OCI-LY7 (cell line): ENCODE data around the gene SFXN5. TPM values are rescaled to one million over a fixed set of nuclear protein-coding genes. Genes with fewer than 3 reads are reported as not detected.
A peak's percentile ranks its signal among the peaks of the same experiment; 100 is the strongest.

Experiments
- BruUV-seq: library from RNA; stranded (reverse); fragments of 400-500 nt; replicated peaks from 2 replicates; lab custom pipeline; 2021; lab: Mats Ljungman, UMichigan
- CTCF ChIA-PET: fragments of 300-600 bp; sonication (Branson Sonifier 250); formaldehyde crosslinking; loops from one replicate; lab custom pipeline; 2022; ENCODE audit warnings: antibody characterized with exemption; ENCODE audit not compliant: unreplicated experiment; lab: Charles Lee
- POLR2A ChIA-PET: fragments of 300-600 bp; sonication (Branson Sonifier 250); formaldehyde crosslinking; loops from one replicate; lab custom pipeline; 2022; ENCODE audit warnings: antibody characterized with exemption; lab: Charles Lee
- DNase-seq: peaks from one replicate; pipeline ENCODE4 v3.0.0-alpha.2; 2015; ENCODE audit warnings: low spot score
- H2AFZ ChIP-seq: fragments of 200-600 bp; sonication (generic), shearing (Covaris generic); 2 replicates; pipeline ENCODE4 v1.6.1; 2014; ENCODE audit warnings: mild to moderate bottlenecking, antibody characterized with exemption, low read length, moderate library complexity
- H3K27ac ChIP-seq: fragments of 200-600 bp; sonication (generic); 2 replicates; pipeline ENCODE4 v1.5.1; 2014; ENCODE audit warnings: mixed run types, low read depth, mild to moderate bottlenecking, moderate library complexity, low read length, inconsistent platforms; ENCODE audit not compliant: poor library complexity, severe bottlenecking
- H3K36me3 ChIP-seq: fragments of 200-600 bp; sonication (generic); 2 replicates; pipeline ENCODE4 v1.6.1; 2014; ENCODE audit warnings: mild to moderate bottlenecking, antibody characterized with exemption, low read length, moderate library complexity, mixed read lengths; ENCODE audit not compliant: insufficient read depth
- H3K4me1 ChIP-seq: fragments of 200-600 bp; sonication (generic); 2 replicates; pipeline ENCODE4 v1.5.1; 2014; ENCODE audit warnings: mild to moderate bottlenecking, low read length; ENCODE audit not compliant: insufficient read depth, poor library complexity, severe bottlenecking
- H3K4me2 ChIP-seq: fragments of 200-600 bp; sonication (generic); 2 replicates; pipeline ENCODE4 v1.6.1; 2014; ENCODE audit warnings: mild to moderate bottlenecking, low read length
- H3K4me3 ChIP-seq: fragments of 200-600 bp; sonication (generic); 2 replicates; pipeline ENCODE4 v1.5.1; 2014; ENCODE audit warnings: mild to moderate bottlenecking, low read depth, low read length; ENCODE audit not compliant: poor library complexity, severe bottlenecking
- H3K79me2 ChIP-seq: fragments of 200-600 bp; sonication (generic); 2 replicates; pipeline ENCODE4 v1.6.1; 2016; ENCODE audit warnings: low read depth, mild to moderate bottlenecking, low read length, moderate library complexity, mixed read lengths; ENCODE audit not compliant: insufficient read depth
- H3K9me2 ChIP-seq: fragments of 200-600 bp; sonication (generic); 2 replicates; pipeline ENCODE4 v1.6.1; 2016; ENCODE audit warnings: mild to moderate bottlenecking, low read length, mixed read lengths; ENCODE audit not compliant: insufficient read depth
- H3K9me3 ChIP-seq: fragments of 200-600 bp; sonication (generic); 2 replicates; pipeline ENCODE4 v1.6.1; 2014; ENCODE audit warnings: mild to moderate bottlenecking, mixed run types, low read length, mixed read lengths
- H4K20me1 ChIP-seq: fragments of 200-600 bp; sonication (generic); 2 replicates; pipeline ENCODE4 v1.6.1; 2014; ENCODE audit warnings: mild to moderate bottlenecking, antibody characterized with exemption, low read length, moderate library complexity, mixed read lengths; ENCODE audit not compliant: insufficient read depth
- EZH2phosphoT487 ChIP-seq: fragments of 200-600 bp; sonication (generic); IDR thresholded peaks from 2 replicates; pipeline ENCODE4 v1.6.1; 2018; ENCODE audit warnings: low read depth, borderline replicate concordance, mild to moderate bottlenecking, mixed run types, antibody characterized with exemption, low read length, moderate library complexity, mixed read lengths
- intact Hi-C: fragments of 100-400 bp; cut with micrococcal nuclease; formaldehyde crosslinking; loops from one replicate; pipeline ENCODE4 v1.10.0; 2022; ENCODE audit not compliant: unreplicated experiment
- total RNA-seq, 2 experiments: library from RNA; depleted of rRNA in 1 of 2; stranded (reverse); fragments of >200 nt in 1 of 2; shearing (Covaris generic) in 1 of 2; gene quantifications; 2 replicates each; pipeline ENCODE4 v1.2.3, GENCODE V29; 2014 to 2022
- TF ChIP-seq, protein P1 (sequence below): fragments of 200-600 bp; sonication (generic); conservative IDR thresholded peaks from 2 replicates; pipeline ENCODE4 v1.5.1; 2014; ENCODE audit warnings: mild to moderate bottlenecking, antibody characterized with exemption, low read length, moderate library complexity, mixed read lengths

SFXN5 gene
- total RNA-seq, 2 experiments from 2014 or later = 4.5 to 10.5 TPM

DNA sequence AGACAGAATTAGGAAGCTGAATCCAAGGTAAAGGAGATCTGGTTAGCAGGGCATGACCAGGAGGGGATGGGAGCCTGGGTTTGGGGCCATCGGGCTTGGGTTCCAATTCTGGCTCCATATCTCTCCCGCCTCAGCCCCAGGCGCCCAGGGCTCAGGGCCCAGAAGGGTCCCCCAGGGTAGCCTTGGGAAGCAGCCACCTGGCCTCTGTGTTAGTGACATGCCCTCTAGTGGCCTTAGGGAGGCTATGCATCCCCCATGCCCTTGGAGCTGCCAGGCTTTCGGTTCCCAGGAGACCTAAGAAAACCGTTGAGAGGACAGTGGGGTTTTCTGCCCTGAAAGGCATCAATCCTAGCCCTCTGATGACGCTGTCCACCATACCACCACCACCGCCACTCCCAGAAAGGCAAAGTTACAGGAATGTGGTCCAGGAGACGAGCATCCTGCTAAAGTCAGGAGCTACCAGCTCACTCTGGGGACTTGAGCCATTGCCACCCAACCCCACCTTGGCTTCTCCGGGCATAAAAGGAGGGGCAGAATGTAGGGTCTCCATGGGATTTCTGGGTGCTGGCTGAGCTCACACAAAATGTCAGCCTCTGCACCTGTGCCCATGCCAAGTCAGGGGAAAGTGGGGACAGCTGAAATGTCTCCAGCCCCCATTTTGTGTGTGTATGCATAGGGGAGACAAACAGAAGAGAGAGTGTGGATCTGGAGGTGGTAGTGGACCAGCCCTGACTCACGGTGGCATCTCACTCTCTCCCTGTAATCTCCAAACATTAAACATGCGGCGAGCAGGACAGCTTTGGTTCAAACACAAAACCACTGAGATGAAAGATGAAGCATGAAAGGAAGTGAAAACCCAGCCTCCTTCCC lies 97.7 kb downstream of the SFXN5 start:
- Histone ChIP-seq H3K36me3 (no peaks in the 10 kb centered on the region), H3K4me2 (no peak overlapping the region), H3K9me2 (no peaks in the 10 kb centered on the region), H3K9me3 (no peaks in the 10 kb centered on the region), H3K79me2 (no peaks in the 10 kb centered on the region), H3K4me1 (no peaks in the 10 kb centered on the region), H3K27ac (no peak overlapping the region), H3K4me3 (no peak overlapping the region), H2AFZ (no peak overlapping the region), H4K20me1 (no peaks in the 10 kb centered on the region)
- peak; percentile 75 for DNase-seq
- ChIA-PET POLR2A (interaction anchor here (0.7 kb wide), 1 partner anchor 82 kb away, joined by 5 read pairs; no protein-coding TSS in a partner anchor), CTCF (interaction anchor here (0.5 to 0.8 kb wide), 2 partner anchors 13 to 42 kb away, joined by 3 read pairs; no protein-coding TSS in a partner anchor)
- TF ChIP-seq, protein P1, sequence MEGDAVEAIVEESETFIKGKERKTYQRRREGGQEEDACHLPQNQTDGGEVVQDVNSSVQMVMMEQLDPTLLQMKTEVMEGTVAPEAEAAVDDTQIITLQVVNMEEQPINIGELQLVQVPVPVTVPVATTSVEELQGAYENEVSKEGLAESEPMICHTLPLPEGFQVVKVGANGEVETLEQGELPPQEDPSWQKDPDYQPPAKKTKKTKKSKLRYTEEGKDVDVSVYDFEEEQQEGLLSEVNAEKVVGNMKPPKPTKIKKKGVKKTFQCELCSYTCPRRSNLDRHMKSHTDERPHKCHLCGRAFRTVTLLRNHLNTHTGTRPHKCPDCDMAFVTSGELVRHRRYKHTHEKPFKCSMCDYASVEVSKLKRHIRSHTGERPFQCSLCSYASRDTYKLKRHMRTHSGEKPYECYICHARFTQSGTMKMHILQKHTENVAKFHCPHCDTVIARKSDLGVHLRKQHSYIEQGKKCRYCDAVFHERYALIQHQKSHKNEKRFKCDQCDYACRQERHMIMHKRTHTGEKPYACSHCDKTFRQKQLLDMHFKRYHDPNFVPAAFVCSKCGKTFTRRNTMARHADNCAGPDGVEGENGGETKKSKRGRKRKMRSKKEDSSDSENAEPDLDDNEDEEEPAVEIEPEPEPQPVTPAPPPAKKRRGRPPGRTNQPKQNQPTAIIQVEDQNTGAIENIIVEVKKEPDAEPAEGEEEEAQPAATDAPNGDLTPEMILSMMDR = peak; percentile 87
- no peak for TF ChIP-seq EZH2phosphoT487
- intact Hi-C loops = loop anchor here (1.0 kb wide), 1 partner anchor 82 kb away; no protein-coding TSS in a partner anchor
- no TSS peak for BruUV-seq

- Histone ChIP-seq H3K4me1 (no peaks in the 10 kb centered on the region), H3K9me2 (no peaks in the 10 kb centered on the region), H2AFZ (no peak overlapping the region), H3K4me2 (no peak overlapping the region), H3K79me2 (no peaks in the 10 kb centered on the region), H3K4me3 (no peak overlapping the region), H3K9me3 (no peaks in the 10 kb centered on the region), H3K36me3 (no peaks in the 10 kb centered on the region), H4K20me1 (no peaks in the 10 kb centered on the region), H3K27ac (no peak overlapping the region)
- ChIA-PET POLR2A (no interaction called here), CTCF (no interaction called here)
- DNase-seq = no peak
- intact Hi-C loops = loop anchor here (1.0 kb wide), 1 partner anchor 81 kb away; no protein-coding TSS in a partner anchor
- TF ChIP-seq, protein P1 = no peak
- TF ChIP-seq EZH2phosphoT487 = no peak
- BruUV-seq = no TSS peak
These were observed 98.4 kb downstream of the SFXN5 start for GRCh38 chr2:72973137-72973535.
